GM12872 (cell line): ENCODE measurements around the gene WDR27.

Source experiments
- TF ChIP-seq, protein P1 (sequence below): IDR thresholded peaks from 3 replicates; pipeline ENCODE4 v1.5.1; 2011; ENCODE audit warnings: low read depth, mild to moderate bottlenecking, low read length, moderate library complexity; ENCODE audit not compliant: insufficient read depth

WDR27 gene

DNA sequence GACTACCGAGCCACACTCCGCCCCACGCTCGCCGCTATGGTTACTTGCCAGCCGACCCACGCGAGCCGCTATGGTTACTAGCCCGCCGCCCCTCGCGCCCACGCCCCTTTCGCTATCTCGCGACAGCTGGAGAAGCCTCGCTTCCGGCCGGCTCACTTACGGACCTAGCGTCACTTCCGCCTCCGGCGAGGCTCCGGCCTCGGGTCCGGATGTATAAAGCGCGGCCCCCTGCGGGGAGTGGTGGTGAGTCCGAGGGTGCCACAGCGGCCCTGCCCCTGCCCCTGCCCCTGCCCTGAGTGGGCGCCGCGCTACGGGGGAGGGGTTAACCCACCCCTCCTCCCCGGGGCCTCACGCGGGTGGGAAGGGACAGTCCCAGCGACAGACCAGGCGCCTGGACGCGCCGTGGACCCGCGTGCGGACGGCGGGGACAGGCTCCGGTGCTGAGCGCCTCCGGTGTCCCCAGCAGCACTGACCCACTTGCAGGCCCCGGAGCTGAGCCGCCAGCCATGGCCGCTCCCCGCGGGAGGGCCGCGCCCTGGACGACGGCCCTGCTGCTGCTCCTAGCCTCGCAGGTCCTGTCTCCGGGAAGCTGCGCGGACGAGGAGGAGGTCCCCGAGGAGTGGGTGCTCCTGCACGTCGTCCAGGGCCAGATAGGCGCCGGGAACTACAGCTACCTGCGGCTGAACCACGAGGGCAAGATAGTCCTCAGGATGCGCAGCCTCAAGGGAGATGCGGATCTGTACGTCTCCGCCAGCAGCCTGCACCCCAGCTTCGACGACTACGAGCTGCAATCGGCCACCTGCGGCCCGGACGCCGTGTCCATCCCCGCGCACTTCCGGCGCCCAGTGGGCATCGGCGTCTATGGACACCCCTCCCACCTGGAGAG, at the start of gene WDR27, which contains the start of gene C6orf120:
WDR27 (minus strand) TSS at position 76 of the 886 bp plus-strand sequence. CDS start 13,024 bp downstream, outside the sequence.
C6orf120 (plus strand) TSS at position 173 of the 886 bp plus-strand sequence; CDS start at position 507, 334 bp downstream.
- TF ChIP-seq, protein P1, sequence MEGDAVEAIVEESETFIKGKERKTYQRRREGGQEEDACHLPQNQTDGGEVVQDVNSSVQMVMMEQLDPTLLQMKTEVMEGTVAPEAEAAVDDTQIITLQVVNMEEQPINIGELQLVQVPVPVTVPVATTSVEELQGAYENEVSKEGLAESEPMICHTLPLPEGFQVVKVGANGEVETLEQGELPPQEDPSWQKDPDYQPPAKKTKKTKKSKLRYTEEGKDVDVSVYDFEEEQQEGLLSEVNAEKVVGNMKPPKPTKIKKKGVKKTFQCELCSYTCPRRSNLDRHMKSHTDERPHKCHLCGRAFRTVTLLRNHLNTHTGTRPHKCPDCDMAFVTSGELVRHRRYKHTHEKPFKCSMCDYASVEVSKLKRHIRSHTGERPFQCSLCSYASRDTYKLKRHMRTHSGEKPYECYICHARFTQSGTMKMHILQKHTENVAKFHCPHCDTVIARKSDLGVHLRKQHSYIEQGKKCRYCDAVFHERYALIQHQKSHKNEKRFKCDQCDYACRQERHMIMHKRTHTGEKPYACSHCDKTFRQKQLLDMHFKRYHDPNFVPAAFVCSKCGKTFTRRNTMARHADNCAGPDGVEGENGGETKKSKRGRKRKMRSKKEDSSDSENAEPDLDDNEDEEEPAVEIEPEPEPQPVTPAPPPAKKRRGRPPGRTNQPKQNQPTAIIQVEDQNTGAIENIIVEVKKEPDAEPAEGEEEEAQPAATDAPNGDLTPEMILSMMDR, result no peak

GRCh38 chr6:169746556-169746955, 44.7 kb upstream of the WDR27 start:
- TF ChIP-seq, protein P1, result no peak

- TF ChIP-seq, protein P1, result no peak
These were observed 43.6 kb upstream of the WDR27 start for GRCh38 chr6:169745405-169745804.

DNA sequence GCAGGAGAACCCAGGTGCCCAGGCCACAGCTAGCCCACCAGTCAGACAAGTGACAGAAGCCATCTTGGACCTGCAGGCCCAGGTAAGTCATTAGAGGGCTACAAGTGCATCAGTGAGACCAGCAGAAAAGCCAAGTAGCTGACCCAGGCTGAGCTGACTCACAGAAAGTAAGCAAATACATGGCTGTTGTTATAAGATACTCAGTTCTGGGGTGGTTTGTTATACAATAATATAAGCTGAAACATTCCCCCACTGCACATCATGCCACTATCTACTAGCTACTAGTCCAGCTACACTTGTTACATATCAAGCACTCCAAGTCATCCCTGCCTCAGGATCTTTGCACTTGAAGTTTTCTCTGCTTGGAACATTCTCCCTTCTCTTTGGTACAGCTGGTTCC, 39.5 kb upstream of the WDR27 start:
- TF ChIP-seq, protein P1, result no peak

DNA sequence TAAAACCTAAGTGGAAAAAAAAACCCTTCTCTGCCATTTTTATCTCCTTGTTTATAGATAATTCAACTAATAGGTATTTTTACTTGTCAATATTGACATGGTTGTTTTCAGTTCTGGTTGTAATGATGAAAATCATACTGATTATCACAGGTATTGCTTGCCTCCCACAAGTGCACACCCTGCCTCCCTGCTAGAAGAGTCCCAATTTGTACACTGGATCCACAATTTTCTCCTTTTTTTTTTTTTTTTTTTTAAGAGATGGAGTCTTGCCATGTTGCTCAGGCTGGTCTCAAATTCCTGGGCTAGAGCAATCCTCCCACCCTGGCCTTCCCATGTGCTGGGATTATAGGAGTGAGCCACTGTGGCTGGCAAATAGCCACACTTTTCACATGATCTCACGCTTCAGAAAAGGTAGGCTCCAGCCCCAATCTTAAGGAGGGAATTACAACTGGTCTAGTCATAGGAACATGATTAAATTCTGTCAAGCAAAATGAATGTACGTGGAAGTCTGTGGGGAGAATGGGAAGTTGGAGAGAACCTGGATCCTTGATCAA, 37.2 kb upstream of the WDR27 start:
- TF ChIP-seq, protein P1, result no peak

DNA sequence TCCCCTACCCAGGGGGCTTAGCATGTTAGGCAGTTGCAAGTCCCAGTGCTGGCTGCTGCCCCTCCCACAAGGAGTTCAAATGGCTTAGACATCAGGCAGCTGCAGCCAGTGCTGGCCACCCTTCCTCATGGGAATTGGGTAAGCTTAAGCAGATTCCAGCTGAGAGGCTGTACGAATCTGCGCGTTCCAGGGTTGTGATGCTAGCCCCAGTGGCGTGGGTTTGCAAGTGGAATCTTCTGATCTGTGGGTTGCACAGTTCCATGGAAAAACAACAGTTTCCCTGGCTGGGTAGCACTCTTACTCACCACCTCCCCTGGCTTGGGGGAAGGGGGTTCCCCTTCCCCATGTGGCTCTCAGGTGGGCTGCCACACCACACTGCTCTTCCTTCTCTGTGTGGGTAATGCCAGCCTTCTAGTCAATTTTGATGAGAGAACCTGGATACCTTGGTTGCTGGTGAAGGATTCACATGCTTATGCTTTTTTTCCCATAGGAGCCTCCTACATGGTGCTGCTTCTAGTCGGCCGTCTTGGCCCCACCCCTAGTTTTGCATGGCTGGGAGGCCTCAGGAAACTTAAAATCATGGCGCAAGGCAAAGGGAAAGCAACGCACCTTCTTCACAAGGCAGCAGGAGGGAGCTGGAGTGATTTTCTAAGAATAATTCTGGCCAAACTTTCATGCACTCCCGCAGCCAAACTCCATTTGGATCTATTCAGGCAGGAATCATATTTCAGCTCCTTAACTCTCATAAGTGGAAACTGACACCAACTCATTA, 36.6 kb upstream of the WDR27 start:
- TF ChIP-seq, protein P1, result no peak

DNA sequence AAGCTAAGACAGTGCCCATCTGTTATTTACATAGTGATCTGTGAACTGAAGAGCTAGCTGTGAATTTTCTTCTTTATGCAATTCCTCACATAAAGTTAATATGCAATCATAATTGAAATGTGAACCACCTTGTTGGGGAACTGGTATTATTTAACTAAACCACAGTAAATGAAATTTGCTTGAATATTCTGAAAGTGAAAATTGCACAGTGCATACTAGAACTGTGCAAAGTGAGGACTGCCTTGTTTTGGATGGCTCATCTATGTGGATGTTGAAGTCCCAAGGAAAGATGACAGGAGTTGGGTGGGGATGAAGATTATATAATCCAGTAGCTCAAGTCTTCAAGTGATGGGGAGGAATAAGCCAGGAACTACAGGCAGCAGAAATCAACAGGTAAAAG, 28.1 kb upstream of the WDR27 start:
- TF ChIP-seq, protein P1, result no peak
